MV-4-11 (cell line): Measurements from ENCODE around the gene SMPDL3A.

ENCODE experiments used
- DNase-seq: peaks from one replicate; lab custom pipeline; 2025; lab: John Stamatoyannopoulos, UW

The SMPDL3A gene

GRCh38 chr6:122775975-122776374, 13.1 kb upstream of the SMPDL3A start:
- DNase-seq = no peak

DNA sequence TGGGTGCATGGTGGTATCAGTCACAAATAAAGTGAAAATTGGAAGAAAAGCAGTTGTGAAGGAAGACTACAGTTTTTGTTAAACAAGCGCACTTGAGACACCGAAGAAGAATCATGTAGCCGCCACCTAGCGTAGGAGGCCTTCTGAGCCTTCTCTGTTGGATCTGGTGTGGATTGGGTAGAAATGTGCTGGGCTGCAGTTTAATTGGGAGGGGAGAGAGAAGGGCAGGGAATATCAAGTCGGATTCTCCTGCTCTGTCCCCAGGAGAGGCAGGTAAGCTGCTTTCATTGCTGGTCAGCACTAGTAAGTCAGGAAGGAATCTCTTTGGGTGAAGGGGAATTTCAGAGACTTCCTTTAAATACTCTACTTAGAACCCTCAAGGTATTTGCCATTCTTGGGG, 10.8 kb upstream of the SMPDL3A start:
- no peak for DNase-seq

- no peak for DNase-seq
Observed at GRCh38 chr6:122778985-122779661, 9.9 kb upstream of the SMPDL3A start.

DNA sequence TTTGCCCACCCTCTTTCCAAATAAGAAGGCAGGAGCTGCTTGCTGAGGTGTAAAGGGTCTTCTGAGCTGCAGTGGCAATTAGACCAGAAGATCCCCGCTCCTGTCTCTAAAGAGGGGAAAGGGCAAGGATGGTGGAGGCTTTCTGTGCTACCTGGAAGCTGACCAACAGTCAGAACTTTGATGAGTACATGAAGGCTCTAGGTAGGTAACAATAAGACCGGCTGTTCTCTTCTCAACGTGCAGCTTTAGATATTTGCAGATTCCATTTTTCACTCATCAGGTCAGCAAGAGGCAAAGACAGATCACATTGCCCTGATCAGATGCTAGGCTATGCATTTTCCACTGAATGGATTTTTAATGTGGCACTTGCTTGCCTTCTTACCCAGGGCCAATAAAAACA, 9.4 kb upstream of the SMPDL3A start, which contains the start of gene FABP7:
Gene FABP7, plus strand, starts transcription at position 50 of the 400 bp plus-strand sequence. Its CDS starts 79 bp downstream, at position 129.
- DNase-seq = no peak

DNA sequence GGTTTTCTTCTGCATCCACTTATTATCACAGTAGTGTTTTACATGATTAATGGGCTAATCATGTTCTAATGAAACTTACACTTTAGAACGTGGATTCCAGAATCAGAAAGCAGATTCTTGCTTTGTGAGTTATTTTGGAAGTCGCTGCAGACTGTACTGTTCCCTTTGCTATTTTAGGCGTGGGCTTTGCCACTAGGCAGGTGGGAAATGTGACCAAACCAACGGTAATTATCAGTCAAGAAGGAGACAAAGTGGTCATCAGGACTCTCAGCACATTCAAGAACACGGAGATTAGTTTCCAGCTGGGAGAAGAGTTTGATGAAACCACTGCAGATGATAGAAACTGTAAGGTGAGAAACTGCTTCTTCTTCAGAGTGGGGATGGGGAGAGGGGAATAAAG, 8.9 kb upstream of the SMPDL3A start:
- DNase-seq = no peak

GRCh38 chr6:122781716-122782115, 7.3 kb upstream of the SMPDL3A start:
- DNase-seq = no peak

GRCh38 chr6:122783401-122783800, 5.7 kb upstream of the SMPDL3A start:
- DNase-seq = no peak

- no peak for DNase-seq
Observed at GRCh38 chr6:122785891-122786290, 3.2 kb upstream of the SMPDL3A start.

GRCh38 chr6:122787721-122788120, 1.3 kb upstream of the SMPDL3A start:
- DNase-seq = no peak

DNA sequence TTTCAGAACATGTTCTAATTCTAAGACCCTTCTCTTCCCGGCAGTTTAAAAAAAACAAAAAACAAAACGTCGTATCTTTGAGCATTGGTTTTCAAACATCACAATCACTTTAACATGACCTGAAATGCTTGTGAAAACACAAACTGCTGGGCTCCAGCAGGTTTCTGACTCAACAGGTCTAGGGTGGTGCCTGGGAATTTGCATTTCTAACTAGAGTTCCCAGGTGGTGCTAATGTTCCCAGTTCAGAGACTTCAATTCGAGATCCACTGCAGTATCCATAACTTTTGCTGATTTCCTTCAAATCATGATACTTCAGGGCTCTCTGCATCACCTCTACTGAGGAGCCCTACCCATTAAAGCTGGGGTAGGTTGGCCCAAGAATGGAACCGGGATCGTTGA, 850 bp upstream of the SMPDL3A start:
- no peak for DNase-seq

- DNase-seq = no peak
Observed at GRCh38 chr6:122788663-122789181, 336 bp upstream of the SMPDL3A start.

- DNase-seq = no peak
Observed at GRCh38 chr6:122790028-122790422, 967 bp downstream of the SMPDL3A start.

GRCh38 chr6:122790423-122791309, 1.6 kb downstream of the SMPDL3A start:
- DNase-seq = peak; percentile 39

GRCh38 chr6:122791310-122791679, 2.2 kb downstream of the SMPDL3A start:
- DNase-seq = no peak

GRCh38 chr6:122792766-122793165, 3.7 kb downstream of the SMPDL3A start:
- no peak for DNase-seq

DNA sequence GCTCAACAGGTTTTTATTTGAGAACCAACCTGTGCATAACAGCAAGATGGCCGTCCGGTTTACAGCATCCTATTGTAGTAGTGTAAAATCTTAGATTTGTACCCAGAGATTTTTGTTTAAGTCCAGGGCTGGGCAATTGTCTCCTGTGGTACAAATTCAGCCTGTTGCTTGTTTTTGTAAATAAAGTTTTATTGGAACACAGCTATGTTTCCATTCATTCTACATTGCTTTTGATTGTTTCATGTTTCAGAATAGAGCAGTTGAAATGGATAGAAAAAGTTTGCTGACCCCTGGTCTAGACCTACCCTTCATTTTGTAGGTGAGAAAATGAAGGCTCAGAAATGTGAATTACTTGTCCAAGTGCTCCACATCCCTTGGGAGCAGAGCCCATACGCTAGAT, 8.5 kb downstream of the SMPDL3A start:
- DNase-seq = no peak

- DNase-seq = no peak
Observed at GRCh38 chr6:122798099-122798641, 9.1 kb downstream of the SMPDL3A start.

DNA sequence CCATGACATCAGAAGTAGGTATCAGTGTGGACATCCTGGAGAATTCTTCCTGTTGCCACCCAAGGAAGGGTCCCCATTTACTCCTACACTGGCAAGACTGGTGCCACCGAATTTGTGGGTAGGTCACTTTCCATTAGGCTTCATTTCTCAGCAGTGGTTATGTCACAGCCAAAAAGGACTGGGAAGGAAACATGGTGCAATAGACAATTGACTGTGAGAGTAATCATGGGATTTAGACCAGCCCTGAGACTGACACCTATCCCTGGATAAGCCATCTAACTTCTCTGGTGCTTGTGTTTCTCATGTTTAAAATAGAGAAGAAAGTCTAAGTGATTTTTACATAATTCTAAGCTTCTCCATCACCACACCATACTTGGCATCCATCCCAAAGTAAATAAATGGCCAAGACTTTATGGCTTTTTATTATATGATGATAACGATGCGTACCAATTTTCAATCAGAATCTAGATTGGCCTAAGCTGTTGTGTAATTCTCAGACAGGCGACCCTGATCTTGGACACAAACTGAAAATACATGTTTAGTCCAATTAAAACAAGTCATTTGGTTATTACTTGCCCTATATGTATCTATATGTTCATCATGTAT, 10.2 kb downstream of the SMPDL3A start:
- no peak for DNase-seq

GRCh38 chr6:122799916-122800686, 11.0 kb downstream of the SMPDL3A start:
- DNase-seq = no peak

GRCh38 chr6:122800906-122801305, 11.8 kb downstream of the SMPDL3A start:
- no peak for DNase-seq

- DNase-seq = no peak
Observed at GRCh38 chr6:122801397-122801796, 12.3 kb downstream of the SMPDL3A start.
